H9 (cell line): Measurements from ENCODE around the gene CXCL14. TPM values are rescaled to one million over a fixed set of nuclear protein-coding genes. Genes with fewer than 3 reads are reported as not detected.

Experiments used
- DNase-seq: peaks from one replicate; pipeline ENCODE4 v3.0.0-alpha.2; 2017
- H2AFZ ChIP-seq: one replicate; pipeline ENCODE4 v1.6.1; 2013; ENCODE audit warnings: mild to moderate bottlenecking, low read length, control low read depth, moderate library complexity
- H2AK5ac ChIP-seq: 2 replicates; pipeline ENCODE4 v1.6.1; 2013; ENCODE audit warnings: low read length, control low read depth, mixed read lengths; ENCODE audit not compliant: insufficient read length
- H2BK120ac ChIP-seq: one replicate; pipeline ENCODE4 v1.6.1; 2013; ENCODE audit warnings: low read depth, mild to moderate bottlenecking, low read length, control low read depth, inconsistent platforms; ENCODE audit not compliant: poor library complexity, severe bottlenecking
- H2BK12ac ChIP-seq: 2 replicates; pipeline ENCODE4 v1.6.1; 2013; ENCODE audit warnings: low read length, control low read depth, mixed read lengths, low read depth; ENCODE audit not compliant: insufficient read length
- H2BK15ac ChIP-seq: 2 replicates; pipeline ENCODE4 v1.6.1; 2013; ENCODE audit warnings: low read depth, low read length, control low read depth
- H2BK20ac ChIP-seq: one replicate; pipeline ENCODE4 v1.6.1; 2013; ENCODE audit warnings: low read depth, mild to moderate bottlenecking, low read length, control low read depth, inconsistent platforms; ENCODE audit not compliant: poor library complexity, severe bottlenecking
- H2BK5ac ChIP-seq: 2 replicates; pipeline ENCODE4 v1.6.1; 2013; ENCODE audit warnings: low read length, control low read depth, mixed read lengths; ENCODE audit not compliant: insufficient read length
- H3K14ac ChIP-seq: 2 replicates; pipeline ENCODE4 v1.6.1; 2013; ENCODE audit warnings: low read length, control low read depth; ENCODE audit not compliant: insufficient read depth
- H3K18ac ChIP-seq: 2 replicates; pipeline ENCODE4 v1.6.1; 2013; ENCODE audit warnings: low read depth, mild to moderate bottlenecking, mixed read lengths, low read length, control low read depth; ENCODE audit not compliant: insufficient read length
- H3K23ac ChIP-seq: 2 replicates; pipeline ENCODE4 v1.6.1; 2013; ENCODE audit warnings: low read length, control low read depth, mixed read lengths, low read depth; ENCODE audit not compliant: insufficient read length
- H3K23me2 ChIP-seq: 2 replicates; pipeline ENCODE4 v1.6.1; 2013; ENCODE audit warnings: low read depth, mild to moderate bottlenecking, mixed read lengths, low read length, control low read depth; ENCODE audit not compliant: insufficient read length, poor library complexity, severe bottlenecking
- H3K27ac ChIP-seq: 2 replicates; pipeline ENCODE4 v1.5.1; 2013; ENCODE audit warnings: low read length, control low read depth, mixed read lengths, low read depth; ENCODE audit not compliant: insufficient read length
- H3K27me3 ChIP-seq: 2 replicates; pipeline ENCODE4 v1.6.1; 2013; ENCODE audit warnings: low read length, control low read depth, inconsistent platforms; ENCODE audit not compliant: insufficient read depth
- H3K4ac ChIP-seq: 2 replicates; pipeline ENCODE4 v1.6.1; 2013; ENCODE audit warnings: low read depth, mild to moderate bottlenecking, control low read depth, inconsistent platforms, low read length, moderate library complexity
- H3K4me1 ChIP-seq: 2 replicates; pipeline ENCODE4 v1.6.1; 2013; ENCODE audit warnings: low read length, control low read depth, inconsistent platforms; ENCODE audit not compliant: insufficient read depth
- H3K4me2 ChIP-seq: 2 replicates; pipeline ENCODE4 v1.6.1; 2013; ENCODE audit warnings: low read length, control low read depth, mixed read lengths; ENCODE audit not compliant: insufficient read length, insufficient read depth
- H3K56ac ChIP-seq: 2 replicates; pipeline ENCODE4 v1.6.1; 2013; ENCODE audit warnings: low read depth, mild to moderate bottlenecking, mixed read lengths, low read length, control low read depth; ENCODE audit not compliant: insufficient read length
- H3K79me1 ChIP-seq: 2 replicates; pipeline ENCODE4 v1.6.1; 2013; ENCODE audit warnings: low read depth, mild to moderate bottlenecking, moderate library complexity, low read length, control low read depth, inconsistent platforms; ENCODE audit not compliant: insufficient read depth, poor library complexity, severe bottlenecking
- H3K79me2 ChIP-seq: 2 replicates; pipeline ENCODE4 v1.6.1; 2013; ENCODE audit warnings: low read length, control low read depth, inconsistent platforms; ENCODE audit not compliant: insufficient read depth
- H3K9ac ChIP-seq: 2 replicates; pipeline ENCODE4 v1.6.1; 2013; ENCODE audit warnings: low read length, control low read depth, mixed read lengths; ENCODE audit not compliant: insufficient read length; ENCODE audit errors: extremely low read depth
- H3K9me3 ChIP-seq: one replicate; pipeline ENCODE4 v1.6.1; 2013; ENCODE audit warnings: low read depth, low read length, inconsistent platforms; ENCODE audit not compliant: control insufficient read depth
- H3T11ph ChIP-seq: one replicate; pipeline ENCODE4 v1.6.1; 2013; ENCODE audit warnings: mild to moderate bottlenecking, low read length, control low read depth, inconsistent platforms
- H4K20me1 ChIP-seq: one replicate; pipeline ENCODE4 v1.6.1; 2013; ENCODE audit not compliant: control insufficient read depth, insufficient read length, insufficient read depth
- H4K5ac ChIP-seq: 2 replicates; pipeline ENCODE4 v1.6.1; 2013; ENCODE audit warnings: low read depth, mild to moderate bottlenecking, mixed read lengths, low read length, control low read depth; ENCODE audit not compliant: insufficient read length
- H4K8ac ChIP-seq: replicated peaks from 2 replicates; pipeline ENCODE4 v1.6.1; 2013; ENCODE audit warnings: low read length, control low read depth, mixed read lengths, low read depth; ENCODE audit not compliant: insufficient read length
- H4K91ac ChIP-seq: 2 replicates; pipeline ENCODE4 v1.6.1; 2013; ENCODE audit warnings: low read depth, mild to moderate bottlenecking, moderate library complexity, mixed read lengths, low read length, control low read depth; ENCODE audit not compliant: insufficient read length
- H3K27ac Mint-ChIP-seq, 3 experiments: 2 replicates in 2 of 3; 3 replicates in 1 of 3; pipeline ENCODE4 v1.8.0; 2020 to 2021; ENCODE audit warnings: mixed read lengths in 3 of 3, mild to moderate bottlenecking in 1 of 3, moderate library complexity in 1 of 3
- H3K27me3 Mint-ChIP-seq: 2 replicates; pipeline ENCODE4 v1.8.0; 2021; ENCODE audit warnings: low read depth, mild to moderate bottlenecking, moderate library complexity, mixed read lengths
- H3K36me3 Mint-ChIP-seq, 3 experiments: 2 replicates in 2 of 3; 3 replicates in 1 of 3; pipeline ENCODE4 v1.8.0; 2020 to 2021; ENCODE audit warnings: low read depth in 3 of 3, mixed read lengths in 3 of 3; ENCODE audit not compliant: insufficient read depth in 1 of 3
- H3K4me1 Mint-ChIP-seq, 2 experiments: 2 replicates each; pipeline ENCODE4 v1.8.0; 2020; ENCODE audit warnings: mixed read lengths in 2 of 2
- H3K4me3 Mint-ChIP-seq, 2 experiments: 2 replicates in 1 of 2; 3 replicates in 1 of 2; pipeline ENCODE4 v1.8.0; 2020 to 2021; ENCODE audit warnings: mild to moderate bottlenecking in 2 of 2, mixed read lengths in 2 of 2, moderate library complexity in 1 of 2
- H3K9me3 Mint-ChIP-seq, 2 experiments: 2 replicates in 1 of 2; 3 replicates in 1 of 2; pipeline ENCODE4 v1.8.0; 2020; ENCODE audit warnings: mild to moderate bottlenecking in 2 of 2, mixed read lengths in 2 of 2, moderate library complexity in 1 of 2
- CTCF ChIP-seq: fragments of 200-600 bp; sonication (generic); conservative IDR thresholded peaks from 3 replicates; pipeline ENCODE4 v1.8.0; 2021; ENCODE audit warnings: antibody characterized with exemption, mild to moderate bottlenecking
- WGBS: extraction: QIAGEN DNeasy Blood & Tissue Kit; methylation state at CpG from one replicate; pipeline ENCODE4 v1.1.7; 2013; ENCODE audit warnings: missing lambda C conversion rate, low lambda C conversion rate, mixed read lengths; ENCODE audit not compliant: insufficient read length; ENCODE audit errors: extremely low coverage; 5-methylcytosine and 5-hydroxymethylcytosine counted together
- total RNA-seq: library from RNA; stranded (reverse); gene quantifications from 2 replicates; pipeline ENCODE4 v1.2.1, GENCODE V29; 2021

CXCL14 gene
- total RNA-seq, 1 experiment from 2014 or later: 1.1 TPM

DNA sequence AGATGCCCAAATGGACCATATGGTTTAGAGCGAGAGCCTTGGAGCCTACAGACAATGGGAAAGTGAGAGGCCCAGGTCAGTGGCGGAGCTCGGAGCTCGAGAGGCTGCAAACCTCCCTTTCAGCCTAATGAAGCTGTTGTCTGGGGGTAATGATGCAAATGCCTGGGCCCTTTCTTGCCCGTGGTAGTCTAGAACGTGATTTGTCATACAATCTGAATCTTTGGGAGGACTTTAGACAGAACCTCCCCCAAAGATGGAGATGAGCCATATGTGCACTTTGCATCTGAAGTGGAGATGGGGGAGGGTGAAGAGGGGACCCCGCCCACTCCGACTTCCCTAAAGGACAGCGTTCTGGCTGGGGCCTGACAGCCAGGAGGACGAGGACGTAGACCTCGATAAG, 32.7 kb downstream of the CXCL14 start:
- no CpG with 5 or more reads among the region's 12 CpGs for WGBS
- no peak overlapping the region for H2BK15ac ChIP-seq
- no peak overlapping the region for H3T11ph ChIP-seq
- no peak overlapping the region for H4K5ac ChIP-seq
- H3K79me1 ChIP-seq: no peaks in the 10 kb centered on the region
- no peak overlapping the region for H3K27ac Mint-ChIP-seq
- no peak overlapping the region for H3K4me2 ChIP-seq
- H3K4me1 Mint-ChIP-seq: peaks cover 34 to 50% of the 10 kb centered on the region in 2 experiments
- no peak overlapping the region for H4K91ac ChIP-seq
- H2AFZ ChIP-seq: no peak overlapping the region
- H3K23ac ChIP-seq: no peak overlapping the region
- peaks cover 99% of the 10 kb centered on the region for H3K27me3 Mint-ChIP-seq
- no peak overlapping the region for H3K27ac ChIP-seq
- H3K79me2 ChIP-seq: no peaks in the 10 kb centered on the region
- peaks cover 94% of the 10 kb centered on the region for H3K27me3 ChIP-seq
- H2BK5ac ChIP-seq: no peak overlapping the region
- no peak overlapping the region for H3K18ac ChIP-seq
- peaks cover 6% of the 10 kb centered on the region for H3K23me2 ChIP-seq
- no peak overlapping the region; a peak in 1 of 5 replicates for H3K4me3 Mint-ChIP-seq
- H2BK20ac ChIP-seq: no peak overlapping the region
- H3K9me3 ChIP-seq: no peaks in the 10 kb centered on the region
- no peaks in the 10 kb centered on the region for H3K36me3 Mint-ChIP-seq
- H2BK12ac ChIP-seq: no peak overlapping the region
- no peaks in the 10 kb centered on the region for H4K20me1 ChIP-seq
- H3K4ac ChIP-seq: no peak overlapping the region
- no peak overlapping the region for H2BK120ac ChIP-seq
- no peak overlapping the region for H3K14ac ChIP-seq
- TF ChIP-seq CTCF: no peak
- DNase-seq: no peak
- H3K56ac ChIP-seq: no peak overlapping the region
- no peak overlapping the region for H4K8ac ChIP-seq
- H2AK5ac ChIP-seq: no peak overlapping the region
- H3K9me3 Mint-ChIP-seq: peaks cover 0 to 6% of the 10 kb centered on the region in 2 experiments; a peak in 3 of 5 replicates
- H3K9ac ChIP-seq: no peak overlapping the region
- H3K4me1 ChIP-seq: no peaks in the 10 kb centered on the region
